ENCODE data around the gene GPR78.
A peak's percentile ranks its signal among the peaks of the same experiment; 100 is the strongest.

GPR78 gene

DNA sequence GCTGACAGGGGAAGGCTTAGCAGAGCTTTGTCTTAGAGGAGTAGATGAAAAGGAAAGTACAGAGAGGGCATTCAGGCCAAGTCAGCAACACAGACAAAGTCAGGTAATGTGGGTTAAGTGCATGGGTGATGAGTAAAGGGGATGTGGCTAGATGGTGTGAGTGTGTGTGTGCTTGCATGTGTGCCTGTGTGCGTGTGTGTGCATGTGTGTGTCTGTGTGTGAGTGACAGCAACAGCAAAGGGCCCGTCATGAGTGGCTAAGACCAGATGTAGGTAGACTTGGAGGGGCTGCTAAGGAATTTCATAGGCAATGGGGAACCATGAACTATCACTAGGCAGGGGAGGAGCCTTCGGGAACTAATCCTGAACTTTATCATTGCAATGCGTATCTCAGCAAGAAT is 2.2 kb upstream of the GPR78 start:
- Histone ChIP-seq H3K9me3 (no peaks in the 10 kb centered on the region), H3K36me3 (no peaks in the 10 kb centered on the region), H3K4me1 (peaks cover 0 to 12% (median 0%) of the 10 kb centered on the region in 4 donors), H3K27ac (no peak overlapping the region), H3K27me3 (peaks cover 0 to 55% of the 10 kb centered on the region in 2 donors), H3K4me3 (no peak overlapping the region)
- DNase-seq = peak in 1 of 2 donors; percentile 3
- intact Hi-C loops (cut with DNase I; ENCODE audit: low total_unique reads) = no loop called here
- TF ChIP-seq CTCF (IDR thresholded peaks at IDR 0.05) = no peak

DNA sequence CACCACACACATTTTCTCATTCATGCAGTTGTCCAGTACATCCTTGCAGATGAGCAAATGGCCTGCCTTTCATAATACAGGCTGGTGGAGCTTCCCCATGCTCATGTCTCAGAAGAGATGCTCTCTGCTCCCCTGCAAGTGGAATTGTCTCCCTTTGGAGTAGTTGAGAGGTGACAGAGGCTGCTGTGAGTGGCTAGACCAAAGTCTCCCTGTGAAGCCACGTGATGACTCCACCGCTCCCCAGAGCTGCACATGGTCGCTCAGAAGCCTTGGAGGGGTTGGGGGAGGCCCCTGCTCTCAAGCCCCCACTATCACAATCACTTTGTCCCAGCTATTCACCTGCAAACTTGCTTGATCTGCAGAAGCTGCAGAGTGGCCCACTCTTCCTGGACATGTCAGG is 1.5 kb upstream of the GPR78 start:
- no peak for TF ChIP-seq CTCF (IDR thresholded peaks at IDR 0.05)
- no peaks in the 10 kb centered on the region for H3K36me3 ChIP-seq
- no peak overlapping the region for H3K27ac ChIP-seq
- intact Hi-C loops (cut with DNase I; ENCODE audit: low total_unique reads) = no loop called here
- H3K4me3 ChIP-seq = no peak overlapping the region
- H3K9me3 ChIP-seq = no peaks in the 10 kb centered on the region
- DNase-seq = no peak
- peaks cover 0 to 62% of the 10 kb centered on the region in 2 donors for H3K27me3 ChIP-seq
- H3K4me1 ChIP-seq = peaks cover 0 to 12% (median 0%) of the 10 kb centered on the region in 4 donors

DNA sequence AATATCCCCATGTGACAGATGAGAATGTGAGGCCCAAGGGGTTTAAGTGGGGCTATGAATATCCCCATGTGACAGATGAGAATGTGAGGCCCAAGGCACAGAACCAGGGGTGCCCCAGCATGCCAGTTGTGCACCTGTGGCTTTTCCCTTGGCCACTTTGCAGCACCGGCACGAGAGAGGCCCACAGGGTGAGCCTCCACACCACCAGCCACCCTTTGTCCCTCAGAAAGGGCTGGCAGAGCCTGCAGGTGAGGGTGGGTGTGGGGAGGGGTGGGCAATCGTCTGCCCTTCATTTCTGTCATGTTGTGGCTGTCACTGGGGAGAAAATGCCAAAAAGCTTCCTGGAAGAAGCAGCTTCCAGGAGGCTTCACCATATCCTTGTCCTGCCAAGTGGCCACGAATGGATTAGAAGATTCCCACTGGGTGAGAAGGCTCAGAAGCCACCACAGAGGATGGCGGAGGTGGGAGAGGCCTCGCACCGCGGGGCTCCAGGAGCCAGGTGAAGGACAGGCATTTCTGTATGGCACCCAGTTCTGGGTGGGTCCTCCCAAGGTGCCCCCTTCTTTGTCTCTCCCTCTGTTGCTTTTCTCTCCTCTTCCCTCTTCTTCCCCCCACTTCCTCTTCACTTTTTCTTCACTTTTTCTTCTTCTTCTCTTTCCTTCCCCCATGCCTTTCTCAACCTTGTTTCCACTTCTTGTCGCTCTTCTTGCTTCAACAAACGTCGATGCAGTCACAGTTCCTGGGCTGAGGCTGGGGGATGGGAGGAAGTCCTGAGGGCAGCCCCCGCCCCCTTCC is 469 bp upstream of the GPR78 start:
- intact Hi-C loops (cut with DNase I; ENCODE audit: low total_unique reads) = no loop called here
- TF ChIP-seq CTCF (IDR thresholded peaks at IDR 0.05) = no peak
- Histone ChIP-seq H3K4me1 (peaks cover 0 to 12% (median 0%) of the 10 kb centered on the region in 4 donors), H3K4me3 (no peak overlapping the region), H3K27me3 (peaks cover 0 to 72% of the 10 kb centered on the region in 2 donors), H3K9me3 (no peaks in the 10 kb centered on the region), H3K36me3 (no peaks in the 10 kb centered on the region), H3K27ac (no peak overlapping the region)
- no peak for DNase-seq

DNA sequence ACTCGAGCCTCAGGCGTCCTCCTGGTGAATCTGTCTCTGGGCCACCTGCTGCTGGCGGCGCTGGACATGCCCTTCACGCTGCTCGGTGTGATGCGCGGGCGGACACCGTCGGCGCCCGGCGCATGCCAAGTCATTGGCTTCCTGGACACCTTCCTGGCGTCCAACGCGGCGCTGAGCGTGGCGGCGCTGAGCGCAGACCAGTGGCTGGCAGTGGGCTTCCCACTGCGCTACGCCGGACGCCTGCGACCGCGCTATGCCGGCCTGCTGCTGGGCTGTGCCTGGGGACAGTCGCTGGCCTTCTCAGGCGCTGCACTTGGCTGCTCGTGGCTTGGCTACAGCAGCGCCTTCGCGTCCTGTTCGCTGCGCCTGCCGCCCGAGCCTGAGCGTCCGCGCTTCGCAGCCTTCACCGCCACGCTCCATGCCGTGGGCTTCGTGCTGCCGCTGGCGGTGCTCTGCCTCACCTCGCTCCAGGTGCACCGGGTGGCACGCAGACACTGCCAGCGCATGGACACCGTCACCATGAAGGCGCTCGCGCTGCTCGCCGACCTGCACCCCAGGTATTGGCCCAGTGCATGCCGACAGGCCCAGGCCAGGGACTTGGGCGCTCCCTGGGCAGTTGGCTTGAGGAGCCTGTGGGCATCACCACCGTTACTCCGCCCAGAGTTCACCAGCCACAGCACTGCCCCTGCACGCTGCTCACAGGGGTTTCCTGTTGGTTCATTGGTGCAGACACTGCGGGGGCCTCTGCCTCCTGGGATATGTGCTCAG is 1.1 kb downstream of the GPR78 start:
- Histone ChIP-seq H3K36me3 (no peaks in the 10 kb centered on the region), H3K9me3 (no peaks in the 10 kb centered on the region), H3K27me3 (peaks cover 0 to 85% of the 10 kb centered on the region in 2 donors), H3K4me3 (no peak overlapping the region), H3K4me1 (peaks cover 0 to 12% (median 0%) of the 10 kb centered on the region in 4 donors), H3K27ac (no peak overlapping the region)
- TF ChIP-seq CTCF (IDR thresholded peaks at IDR 0.05) = no peak
- intact Hi-C loops (cut with DNase I; ENCODE audit: low total_unique reads) = no loop called here
- peak in 1 of 2 donors; percentile 53 for DNase-seq

DNA sequence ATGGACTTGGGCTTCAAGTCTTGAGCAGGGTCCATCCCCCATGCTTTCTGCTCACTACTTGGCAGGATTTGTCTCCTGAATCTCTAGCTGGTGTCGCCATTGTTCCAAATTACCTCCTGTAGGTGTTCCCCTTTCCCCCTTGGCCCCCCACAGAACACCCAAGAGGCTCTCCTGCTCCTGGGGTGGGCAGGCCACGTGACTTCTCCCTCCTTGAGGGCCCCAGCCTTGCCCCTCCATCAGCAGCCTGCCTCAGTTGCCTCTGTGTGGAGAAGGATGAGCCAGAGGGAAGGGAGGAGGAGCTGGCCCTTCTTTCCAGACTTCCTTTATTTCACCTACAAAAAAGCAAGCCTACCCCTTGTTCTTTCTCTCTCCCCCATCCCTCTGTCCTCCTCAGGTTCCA is 1.8 kb downstream of the GPR78 start:
- no peak overlapping the region for H3K27ac ChIP-seq
- no peaks in the 10 kb centered on the region for H3K36me3 ChIP-seq
- no peaks in the 10 kb centered on the region for H3K9me3 ChIP-seq
- peaks cover 0 to 12% (median 0%) of the 10 kb centered on the region in 4 donors for H3K4me1 ChIP-seq
- intact Hi-C loops (cut with DNase I; ENCODE audit: low total_unique reads) = no loop called here
- no peak overlapping the region for H3K4me3 ChIP-seq
- no peak for DNase-seq
- peaks cover 0 to 92% of the 10 kb centered on the region in 2 donors for H3K27me3 ChIP-seq
- TF ChIP-seq CTCF (IDR thresholded peaks at IDR 0.05) = no peak
